OCI-LY7 (cell line): Measurements from ENCODE around the gene PLCZ1.

Source experiments
- EZH2phosphoT487 ChIP-seq: fragments of 200-600 bp; sonication (generic); IDR thresholded peaks from 2 replicates; pipeline ENCODE4 v1.6.1; 2018; ENCODE audit warnings: low read depth, borderline replicate concordance, mild to moderate bottlenecking, mixed run types, antibody characterized with exemption, low read length, moderate library complexity, mixed read lengths
- TF ChIP-seq, protein P1 (sequence below): fragments of 200-600 bp; sonication (generic); conservative IDR thresholded peaks from 2 replicates; pipeline ENCODE4 v1.5.1; 2014; ENCODE audit warnings: mild to moderate bottlenecking, antibody characterized with exemption, low read length, moderate library complexity, mixed read lengths

GRCh38 chr12:18753481-18754123 is 15.8 kb upstream of the PLCZ1 start:
- TF ChIP-seq, protein P1, sequence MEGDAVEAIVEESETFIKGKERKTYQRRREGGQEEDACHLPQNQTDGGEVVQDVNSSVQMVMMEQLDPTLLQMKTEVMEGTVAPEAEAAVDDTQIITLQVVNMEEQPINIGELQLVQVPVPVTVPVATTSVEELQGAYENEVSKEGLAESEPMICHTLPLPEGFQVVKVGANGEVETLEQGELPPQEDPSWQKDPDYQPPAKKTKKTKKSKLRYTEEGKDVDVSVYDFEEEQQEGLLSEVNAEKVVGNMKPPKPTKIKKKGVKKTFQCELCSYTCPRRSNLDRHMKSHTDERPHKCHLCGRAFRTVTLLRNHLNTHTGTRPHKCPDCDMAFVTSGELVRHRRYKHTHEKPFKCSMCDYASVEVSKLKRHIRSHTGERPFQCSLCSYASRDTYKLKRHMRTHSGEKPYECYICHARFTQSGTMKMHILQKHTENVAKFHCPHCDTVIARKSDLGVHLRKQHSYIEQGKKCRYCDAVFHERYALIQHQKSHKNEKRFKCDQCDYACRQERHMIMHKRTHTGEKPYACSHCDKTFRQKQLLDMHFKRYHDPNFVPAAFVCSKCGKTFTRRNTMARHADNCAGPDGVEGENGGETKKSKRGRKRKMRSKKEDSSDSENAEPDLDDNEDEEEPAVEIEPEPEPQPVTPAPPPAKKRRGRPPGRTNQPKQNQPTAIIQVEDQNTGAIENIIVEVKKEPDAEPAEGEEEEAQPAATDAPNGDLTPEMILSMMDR: no peak
- no peak for TF ChIP-seq EZH2phosphoT487
